Endothelial cell of umbilical vein (primary cell): ENCODE measurements around the gene CDR2L. TPM values are rescaled to one million over a fixed set of nuclear protein-coding genes. Genes with fewer than 3 reads are reported as not detected.

Experiments used
- BruUV-seq: library from RNA; stranded (reverse); fragments of 400-500 nt; replicated peaks from 2 replicates; lab custom pipeline; 2021; lab: Mats Ljungman, UMichigan
- CTCF ChIA-PET: fragments of 300-600, 350-600 bp; sonication (Branson Sonifier 250); formaldehyde crosslinking; loops from one replicate; lab custom pipeline; 2021; ENCODE audit warnings: antibody characterized with exemption, inconsistent platforms; lab: Charles Lee
- POLR2A ChIA-PET: fragments of 300-600, 350-600 bp; sonication (Branson Sonifier 250); formaldehyde crosslinking; loops from one replicate; lab custom pipeline; 2021; ENCODE audit warnings: antibody characterized with exemption, inconsistent platforms; lab: Charles Lee
- DNase-seq: peaks from one replicate; pipeline ENCODE4 v3.0.0-alpha.2; 2011; ENCODE audit warnings: low read depth, low spot score
- FAIRE-seq: peaks from 2 replicates; lab custom pipeline; 2011; peaks lifted over from hg19 to GRCh38; lab: Jason Lieb, UNC
- H2AFZ ChIP-seq: 2 replicates; pipeline ENCODE4 v1.6.0; 2012; ENCODE audit warnings: low read depth, low read length, control low read depth, inconsistent platforms
- H3K27ac ChIP-seq: 2 replicates; pipeline ENCODE4 v1.5.1; 2011; ENCODE audit warnings: low read depth, mild to moderate bottlenecking, control low read depth, low read length, moderate library complexity; ENCODE audit not compliant: insufficient read depth
- H3K27me3 ChIP-seq, 2 experiments: 2 replicates each; pipeline versions ENCODE4 v1.6.0 to v1.6.1; 2011; ENCODE audit warnings: low read length in 2 of 2, mixed read lengths in 1 of 2; ENCODE audit not compliant: control insufficient read depth in 2 of 2, insufficient read depth in 2 of 2
- H3K36me3 ChIP-seq, 2 experiments: 2 replicates in 1 of 2; 3 replicates in 1 of 2; pipeline ENCODE4 v1.5.1; 2011; ENCODE audit warnings: low read length in 2 of 2, mild to moderate bottlenecking in 1 of 2, moderate library complexity in 1 of 2; ENCODE audit not compliant: control insufficient read depth in 2 of 2, insufficient read depth in 2 of 2; ENCODE audit errors: extremely low read depth in 1 of 2
- H3K4me1 ChIP-seq: 3 replicates; pipeline ENCODE4 v1.5.1; 2011; ENCODE audit warnings: mild to moderate bottlenecking, low read length; ENCODE audit not compliant: control insufficient read depth, insufficient read depth; ENCODE audit errors: extremely low read depth
- H3K4me2 ChIP-seq: 2 replicates; pipeline ENCODE4 v1.6.1; 2011; ENCODE audit warnings: low read length, control low read depth, mixed read lengths; ENCODE audit not compliant: insufficient read depth
- H3K4me3 ChIP-seq, 3 experiments: fragments of 200-600 bp in 1 of 3; sonication (generic), shearing (Covaris generic) in 1 of 3; replicated peaks in 1 of 3; 2 replicates each; pipeline ENCODE4 v1.5.1; 2011 to 2016; ENCODE audit warnings: control low read depth in 3 of 3, low read length in 3 of 3, mild to moderate bottlenecking in 2 of 3, inconsistent platforms in 1 of 3, low read depth in 1 of 3, moderate library complexity in 1 of 3; ENCODE audit not compliant: insufficient read depth in 1 of 3
- H3K79me2 ChIP-seq: 2 replicates; pipeline ENCODE4 v1.6.0; 2012; ENCODE audit warnings: low read length, inconsistent platforms; ENCODE audit not compliant: control insufficient read depth, insufficient read depth
- H3K9ac ChIP-seq: replicated peaks from 2 replicates; pipeline ENCODE3; 2011; ENCODE audit warnings: low read length, control low read depth; ENCODE audit not compliant: insufficient read depth; ENCODE audit errors: extremely low read depth
- H3K9me1 ChIP-seq: replicated peaks from 3 replicates; pipeline ENCODE4 v1.6.0; 2011; ENCODE audit warnings: mild to moderate bottlenecking, low read length; ENCODE audit not compliant: control insufficient read depth, insufficient read depth; ENCODE audit errors: extremely low read depth
- H3K9me3 ChIP-seq: replicated peaks from 2 replicates; pipeline ENCODE4 v1.5.1; 2012; ENCODE audit warnings: low read length, inconsistent platforms; ENCODE audit not compliant: control insufficient read depth, insufficient read depth
- H4K20me1 ChIP-seq: replicated peaks from 2 replicates; pipeline ENCODE3; 2011; ENCODE audit warnings: mild to moderate bottlenecking, low read length; ENCODE audit not compliant: control insufficient read depth, insufficient read depth; ENCODE audit errors: extremely low read depth
- CTCF ChIP-seq, 2 donors: IDR thresholded peaks; 1 replicate in 1 of 2; 2 replicates in 1 of 2; pipeline ENCODE4 v1.5.1; 2011; ENCODE audit warnings: low read length in 2 of 2, mild to moderate bottlenecking in 2 of 2, moderate library complexity in 2 of 2, control low read depth in 1 of 2, inconsistent platforms in 1 of 2, low read depth in 1 of 2; ENCODE audit not compliant: insufficient read depth in 1 of 2; ENCODE audit errors: extremely low read depth in 1 of 2
- EZH2 ChIP-seq: IDR thresholded peaks from 2 replicates; pipeline ENCODE4 v1.6.1; 2012; ENCODE audit warnings: borderline replicate concordance, low read depth, mild to moderate bottlenecking, moderate library complexity, low read length, inconsistent platforms; ENCODE audit not compliant: severe bottlenecking
- FOS ChIP-seq: IDR thresholded peaks from 2 replicates; pipeline ENCODE4 v1.6.1; 2011; ENCODE audit warnings: mild to moderate bottlenecking, low read length, moderate library complexity, borderline replicate concordance; ENCODE audit not compliant: insufficient read depth
- GATA2 ChIP-seq: IDR thresholded peaks from 2 replicates; pipeline ENCODE4 v1.7.0; 2011; ENCODE audit warnings: low read depth, mild to moderate bottlenecking, moderate library complexity, mixed read lengths, low read length; ENCODE audit not compliant: insufficient read length, insufficient read depth
- JUN ChIP-seq: IDR thresholded peaks from 2 replicates; pipeline ENCODE4 v1.6.1; 2011; ENCODE audit warnings: borderline replicate concordance, low read depth; ENCODE audit not compliant: insufficient read length, insufficient read depth
- MAX ChIP-seq: IDR thresholded peaks from 2 replicates; pipeline ENCODE4 v1.6.1; 2011; ENCODE audit not compliant: insufficient read depth, insufficient read length
- MYC ChIP-seq: IDR thresholded peaks from one replicate; pipeline ENCODE4 v1.6.1; 2011; ENCODE audit warnings: mild to moderate bottlenecking, low read depth, low read length
- POLR2A ChIP-seq: IDR thresholded peaks from 2 replicates; pipeline ENCODE4 v1.6.1; 2012; ENCODE audit warnings: low read depth, mild to moderate bottlenecking, control low read depth, low read length
- POLR2AphosphoS5 ChIP-seq: IDR thresholded peaks from 2 replicates; pipeline ENCODE4 v1.6.1; 2012; ENCODE audit warnings: low read depth, mild to moderate bottlenecking, control low read depth, low read length, moderate library complexity; ENCODE audit not compliant: insufficient read depth
- dilution Hi-C: fragments of 300-500 bp; cut with MboI; formaldehyde crosslinking; loops from one replicate; pipeline ENCODE4 v1.15.0; 2019; ENCODE audit warnings: low sequenced_read_pairs; ENCODE audit not compliant: extremely low pct_ligation_motif_present
- intact Hi-C: fragments of 100-400 bp; cut with micrococcal nuclease; formaldehyde crosslinking; loops from one replicate; pipeline ENCODE4 v1.10.0; 2022
- polyA plus RNA-seq, 4 experiments: library from polyadenylated mRNA; depleted of rRNA in 3 of 4; stranded (reverse) in 3 of 4; unstranded in 1 of 4; fragments of >200 nt; gene quantifications; 2 replicates each; pipeline versions ENCODE4 v1.2.1 to v1.2.3, GENCODE V29; 2011 to 2012; ENCODE audit warnings: missing spikeins in 1 of 4
- total RNA-seq: library from RNA; stranded (reverse); gene quantifications from 2 replicates; pipeline ENCODE4 v1.2.3, GENCODE V29; 2021

CDR2L gene
- total and polyA plus RNA-seq, 2 donors (not counting 3 experiments of a cell fraction or from before 2014, with no cell fraction given), result 22.2 to 34.9 TPM

GRCh38 chr17:75013092-75013559 lies 25.7 kb downstream of the CDR2L start:
- no peaks in the 10 kb centered on the region for H3K9me3 ChIP-seq
- H4K20me1 ChIP-seq, result no peaks in the 10 kb centered on the region
- no peaks in the 10 kb centered on the region for H3K9me1 ChIP-seq
- no peaks in the 10 kb centered on the region for H3K36me3 ChIP-seq
- BruUV-seq, result TSS peak; percentile 72
- H3K4me3 ChIP-seq, result peak overlapping the region; percentile 56 to 89 (median 83)
- H3K4me2 ChIP-seq, result peak overlapping the region; percentile 88
- H3K9ac ChIP-seq, result peak overlapping the region; percentile 83
- no peak for DNase-seq
- CTCF ChIA-PET, result interaction anchor here (0.6 to 6.0 kb wide), 29 partner anchors 8 to 230 kb away, joined by 3 to 134 read pairs (median 5); partner anchors contain the start of genes CDR2L, HID1, NT5C and NUP85
- H3K27ac ChIP-seq, result peak overlapping the region; percentile 40
- no peaks in the 10 kb centered on the region for H3K27me3 ChIP-seq
- peaks cover 16% of the 10 kb centered on the region for H3K4me1 ChIP-seq
- H2AFZ ChIP-seq, result peak overlapping the region; percentile 74
- no peak for TF ChIP-seq POLR2A
- no peak for TF ChIP-seq CTCF (IDR thresholded peaks at IDR 0.05; ENCODE audit: extremely low read depth in 1 of 2, insufficient read depth in 1 of 2, low read depth in 1 of 2, low read length in 2 of 2)
- no peak for TF ChIP-seq POLR2AphosphoS5
- TF ChIP-seq MAX, result no peak
- no peak for TF ChIP-seq GATA2
- no peak for TF ChIP-seq MYC
- no peak for TF ChIP-seq FOS
- no peak for TF ChIP-seq JUN
- no peak for TF ChIP-seq EZH2
- intact Hi-C loops, result no loop called here
- H3K79me2 ChIP-seq, result peaks cover 10% of the 10 kb centered on the region
- POLR2A ChIA-PET, result interaction anchor here (0.5 to 2.8 kb wide), 4 partner anchors 22 to 52 kb away, joined by 4 to 17 read pairs (median 8); partner anchors contain the start of gene CDR2L
- no peak for FAIRE-seq
- dilution Hi-C loops, result no loop called here
